Thymus (tissue), 11 donors: ENCODE results near the gene CELF2. TPM values are rescaled to one million over a fixed set of nuclear protein-coding genes. Genes with fewer than 3 reads are reported as not detected.

Experiments
- DNase-seq, 9 donors: peaks; one replicate each; pipeline ENCODE4 v3.0.0-alpha.2; 2013; ENCODE audit warnings: low spot score in 9 of 9, low read depth in 6 of 9, missing footprints in 1 of 9
- H3K27ac ChIP-seq, 2 donors: one replicate each; pipeline ENCODE4 v1.5.1; 2013; ENCODE audit warnings: control low read depth in 1 of 2, low read depth in 1 of 2, low read length in 1 of 2, mild to moderate bottlenecking in 1 of 2, moderate library complexity in 1 of 2
- H3K27me3 ChIP-seq, 2 donors: one replicate each; pipeline ENCODE4 v1.5.1; 2013; ENCODE audit warnings: low read length in 1 of 2; ENCODE audit not compliant: control insufficient read depth in 2 of 2, insufficient read depth in 1 of 2
- H3K36me3 ChIP-seq, 2 donors: one replicate each; pipeline ENCODE4 v1.5.1; 2013; ENCODE audit warnings: low read length in 1 of 2, mild to moderate bottlenecking in 1 of 2, moderate library complexity in 1 of 2; ENCODE audit not compliant: control insufficient read depth in 2 of 2, insufficient read depth in 2 of 2
- H3K4me1 ChIP-seq, 2 donors: one replicate each; pipeline ENCODE4 v1.5.1; 2013; ENCODE audit warnings: low read length in 2 of 2; ENCODE audit not compliant: control insufficient read depth in 2 of 2, insufficient read depth in 2 of 2
- H3K4me3 ChIP-seq, 2 donors: one replicate each; pipeline ENCODE4 v1.5.1; 2013; ENCODE audit warnings: low read length in 2 of 2, control low read depth in 1 of 2, mild to moderate bottlenecking in 1 of 2
- H3K9me3 ChIP-seq, 2 donors: one replicate each; pipeline ENCODE4 v1.5.1; 2013; ENCODE audit warnings: low read length in 1 of 2, mild to moderate bottlenecking in 1 of 2; ENCODE audit not compliant: control insufficient read depth in 2 of 2, insufficient read depth in 1 of 2
- WGBS: extraction: QIAGEN DNeasy Blood & Tissue Kit; methylation state at CpG from one replicate; pipeline ENCODE4 v1.1.7; 2013; 5-methylcytosine and 5-hydroxymethylcytosine counted together
- polyA plus RNA-seq: library from polyadenylated mRNA; stranded (reverse); fragments of 200-250 nt; gene quantifications from one replicate; pipeline ENCODE4 v1.2.3, GENCODE V29; 2013
- total RNA-seq: library from RNA; stranded (reverse); fragments of 120-200 nt; gene quantifications from one replicate; pipeline ENCODE4 v1.2.4, GENCODE V29; 2013
- donor health status: healthy.

The CELF2 gene
- total and polyA plus RNA-seq, 2 donors, result 42.4 to 48.1 TPM

GRCh38 chr10:11043446-11044127, 25.9 kb downstream of the CELF2 start:
- DNase-seq, result no peak
- H3K4me1 ChIP-seq, result peaks cover 0 to 7% of the 10 kb centered on the region in 2 donors
- H3K4me3 ChIP-seq, result no peak overlapping the region
- no peaks in the 10 kb centered on the region for H3K27me3 ChIP-seq
- H3K36me3 ChIP-seq, result no peaks in the 10 kb centered on the region
- H3K9me3 ChIP-seq, result no peaks in the 10 kb centered on the region
- no peak overlapping the region for H3K27ac ChIP-seq
- WGBS, result 93% methylated on average over 23 of the region's 23 CpGs

- no peaks in the 10 kb centered on the region for H3K9me3 ChIP-seq
- 98% methylated on average over 3 of the region's 3 CpGs for WGBS
- DNase-seq, result no peak
- H3K4me1 ChIP-seq, result peaks cover 0 to 7% of the 10 kb centered on the region in 2 donors
- H3K27ac ChIP-seq, result no peak overlapping the region
- H3K4me3 ChIP-seq, result no peak overlapping the region
- H3K27me3 ChIP-seq, result no peaks in the 10 kb centered on the region
- no peaks in the 10 kb centered on the region for H3K36me3 ChIP-seq
Measured at GRCh38 chr10:11045487-11045886, 27.8 kb downstream of the CELF2 start.

- WGBS, result 93% methylated on average over 23 of the region's 23 CpGs
- no peak for DNase-seq
- Histone ChIP-seq H3K36me3 (no peaks in the 10 kb centered on the region), H3K27me3 (no peaks in the 10 kb centered on the region), H3K9me3 (no peaks in the 10 kb centered on the region), H3K4me1 (peaks cover 0 to 12% of the 10 kb centered on the region in 2 donors), H3K4me3 (no peak overlapping the region), H3K27ac (no peak overlapping the region)
Measured at GRCh38 chr10:11045995-11046775, 28.5 kb downstream of the CELF2 start.

GRCh38 chr10:11046776-11047160, 29.1 kb downstream of the CELF2 start:
- no peak for DNase-seq
- no peaks in the 10 kb centered on the region for H3K9me3 ChIP-seq
- H3K27me3 ChIP-seq, result no peaks in the 10 kb centered on the region
- no peak overlapping the region for H3K27ac ChIP-seq
- peaks cover 0 to 12% of the 10 kb centered on the region in 2 donors for H3K4me1 ChIP-seq
- H3K4me3 ChIP-seq, result no peak overlapping the region
- H3K36me3 ChIP-seq, result no peaks in the 10 kb centered on the region
- 96% methylated on average over 5 of the region's 5 CpGs for WGBS

GRCh38 chr10:11048707-11049278, 31.1 kb downstream of the CELF2 start:
- H3K27ac ChIP-seq, result no peak overlapping the region
- no peaks in the 10 kb centered on the region for H3K27me3 ChIP-seq
- no peak for DNase-seq
- H3K4me1 ChIP-seq, result peaks cover 0 to 5% of the 10 kb centered on the region in 2 donors
- H3K36me3 ChIP-seq, result no peaks in the 10 kb centered on the region
- H3K4me3 ChIP-seq, result no peak overlapping the region
- WGBS, result 39% methylated on average over 1 of the region's 1 CpG
- H3K9me3 ChIP-seq, result no peaks in the 10 kb centered on the region

GRCh38 chr10:11049806-11050205, 32.1 kb downstream of the CELF2 start:
- H3K27ac ChIP-seq, result no peak overlapping the region
- WGBS, result 95% methylated on average over 5 of the region's 5 CpGs

GRCh38 chr10:11050301-11051287, 32.9 kb downstream of the CELF2 start:
- Histone ChIP-seq H3K9me3 (no peaks in the 10 kb centered on the region), H3K27ac (no peak overlapping the region), H3K36me3 (no peaks in the 10 kb centered on the region), H3K4me1 (peaks cover 0 to 5% of the 10 kb centered on the region in 2 donors), H3K27me3 (no peaks in the 10 kb centered on the region), H3K4me3 (no peak overlapping the region)
- WGBS, result 95% methylated on average over 10 of the region's 10 CpGs
- DNase-seq, result no peak

More at GRCh38 chr10:11049806-11050205, 32.1 kb downstream of the CELF2 start:
- Histone ChIP-seq H3K4me1 (peaks cover 0 to 5% of the 10 kb centered on the region in 2 donors), H3K27me3 (no peaks in the 10 kb centered on the region), H3K36me3 (no peaks in the 10 kb centered on the region), H3K4me3 (no peak overlapping the region), H3K9me3 (no peaks in the 10 kb centered on the region)
- no peak for DNase-seq

- DNase-seq, result no peak
- no peaks in the 10 kb centered on the region for H3K27me3 ChIP-seq
- no peak overlapping the region for H3K27ac ChIP-seq
- peaks cover 3 to 4% of the 10 kb centered on the region in 2 donors for H3K4me1 ChIP-seq
- no peaks in the 10 kb centered on the region for H3K9me3 ChIP-seq
- 95% methylated on average over 6 of the region's 6 CpGs for WGBS
- H3K4me3 ChIP-seq, result no peak overlapping the region
- H3K36me3 ChIP-seq, result no peaks in the 10 kb centered on the region
Measured at GRCh38 chr10:11057018-11057417, 39.3 kb downstream of the CELF2 start.
